ENCODE results near the gene EPB41L2. TPM values are rescaled to one million over a fixed set of nuclear protein-coding genes. Genes with fewer than 3 reads are reported as not detected.
"Not testable (repeated sequence)": the region's sequence is repeated elsewhere in the genome, so short reads cannot be mapped to it uniquely, and the experiment has no call there.

The EPB41L2 gene
- 100 to 1,000 TPM; 132 to 169 (median 152) TPM for polyA plus RNA-seq (ENCODE audit: insufficient read length in 4 of 4)

DNA sequence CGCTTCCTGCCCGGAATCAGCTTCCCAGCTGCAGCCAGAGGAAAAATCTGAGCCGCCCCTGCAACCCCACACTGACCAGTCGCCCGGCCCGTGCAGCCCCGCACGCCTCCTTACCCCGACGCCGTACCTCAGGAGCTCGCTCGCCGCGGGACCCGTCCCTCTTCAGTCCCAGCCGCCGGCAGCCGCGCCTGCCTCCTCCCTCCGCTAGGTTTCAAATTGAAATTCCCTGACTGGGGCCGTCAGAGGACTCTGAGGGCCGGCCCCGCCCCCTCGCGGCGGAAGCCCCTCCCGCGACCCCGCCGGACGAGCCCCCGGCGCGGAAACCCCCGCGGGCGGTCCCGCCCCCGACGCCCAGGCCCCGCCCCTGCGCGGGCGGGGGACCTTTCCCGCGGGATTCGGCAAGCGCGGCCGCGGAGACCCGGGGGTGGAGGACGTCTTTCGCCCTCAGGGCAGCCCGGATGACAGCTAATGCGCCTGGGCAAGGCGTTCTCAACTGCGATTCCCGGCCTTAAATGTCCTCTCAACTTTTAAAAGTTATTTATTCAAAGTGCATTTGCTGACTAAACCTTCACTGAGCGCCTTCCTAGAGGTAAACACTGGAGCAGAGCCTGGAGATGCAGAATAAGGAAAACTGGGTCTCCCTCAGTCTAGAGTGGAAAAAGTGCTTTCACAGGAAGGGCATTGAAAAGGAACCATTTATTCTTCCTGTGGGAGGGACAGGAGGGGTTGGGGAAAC lies at the start of gene EPB41L2:
EPB41L2 (minus strand) TSS at position 218 of the 736 bp plus-strand sequence. CDS start 106,760 bp downstream, outside the sequence.
- DNase-seq (ENCODE audit: low read depth in 4 of 4, low spot score in 2 of 4): peak; percentile 80 to 89 (median 84)

- DNase-seq (ENCODE audit: low read depth in 4 of 4, low spot score in 2 of 4): no peak
Observed at GRCh38 chr6:131112249-131112648, 49.2 kb upstream of the EPB41L2 start.

- DNase-seq (ENCODE audit: low read depth in 4 of 4, low spot score in 2 of 4): no peak
Observed at GRCh38 chr6:131107151-131107550, 44.1 kb upstream of the EPB41L2 start.

GRCh38 chr6:131103901-131104300 lies 40.9 kb upstream of the EPB41L2 start:
- DNase-seq (ENCODE audit: low read depth in 4 of 4, low spot score in 2 of 4): no peak

DNA sequence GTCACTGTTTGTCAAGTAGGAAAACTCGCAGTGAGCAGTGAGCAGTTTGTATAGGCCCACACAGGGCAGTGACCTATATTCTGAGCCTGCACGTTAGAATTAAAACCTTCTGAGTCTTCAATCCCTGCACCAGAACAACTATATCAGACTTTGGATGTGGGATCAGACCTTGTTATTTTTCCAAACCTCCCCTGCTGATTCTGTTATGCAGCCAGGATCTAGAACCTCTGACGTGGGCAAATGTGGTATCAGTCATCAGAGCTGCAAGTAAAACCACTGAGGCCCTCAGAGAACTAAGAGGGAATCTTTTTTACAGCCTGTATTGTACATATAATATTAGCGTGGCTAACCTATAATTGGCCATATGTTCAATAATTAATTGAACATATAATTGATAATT lies 40.3 kb upstream of the EPB41L2 start:
- no peak for DNase-seq (ENCODE audit: low read depth in 4 of 4, low spot score in 2 of 4)

GRCh38 chr6:131101911-131102680 lies 39.1 kb upstream of the EPB41L2 start:
- DNase-seq (ENCODE audit: low read depth in 4 of 4, low spot score in 2 of 4): no peak

GRCh38 chr6:131096786-131097185 lies 33.7 kb upstream of the EPB41L2 start:
- no peak for DNase-seq (ENCODE audit: low read depth in 4 of 4, low spot score in 2 of 4)

GRCh38 chr6:131093334-131093733 lies 30.3 kb upstream of the EPB41L2 start:
- no peak for DNase-seq (ENCODE audit: low read depth in 4 of 4, low spot score in 2 of 4)

- not testable (repeated sequence) for DNase-seq (ENCODE audit: low read depth in 4 of 4, low spot score in 2 of 4)
Observed at GRCh38 chr6:131091944-131092343, 28.9 kb upstream of the EPB41L2 start.

DNA sequence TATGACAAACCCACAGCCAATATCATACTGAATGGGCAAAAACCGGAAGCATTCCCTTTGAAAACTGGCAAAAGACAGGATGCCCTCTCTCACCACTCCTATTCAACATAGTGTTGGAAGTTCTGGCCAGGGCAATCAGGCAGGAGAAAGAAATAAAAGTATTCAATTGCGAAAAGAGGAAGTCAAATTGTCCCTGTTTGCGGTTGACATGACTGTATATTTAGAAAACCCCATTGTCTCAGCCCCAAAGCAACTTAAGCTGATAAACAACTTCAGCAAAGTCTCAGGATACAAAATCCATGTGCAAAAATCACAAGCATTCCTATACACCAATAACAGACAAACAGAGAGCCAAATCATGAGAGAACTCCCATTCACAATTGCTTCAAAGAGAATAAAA lies 27.3 kb upstream of the EPB41L2 start:
- DNase-seq (ENCODE audit: low read depth in 4 of 4, low spot score in 2 of 4): not testable (repeated sequence)

GRCh38 chr6:131084982-131085381 lies 21.9 kb upstream of the EPB41L2 start:
- no peak for DNase-seq (ENCODE audit: low read depth in 4 of 4, low spot score in 2 of 4)

- no peak for DNase-seq (ENCODE audit: low read depth in 4 of 4, low spot score in 2 of 4)
Observed at GRCh38 chr6:131083687-131084086, 20.6 kb upstream of the EPB41L2 start.

- DNase-seq (ENCODE audit: low read depth in 4 of 4, low spot score in 2 of 4): no peak
Observed at GRCh38 chr6:131082335-131082734, 19.3 kb upstream of the EPB41L2 start.

DNA sequence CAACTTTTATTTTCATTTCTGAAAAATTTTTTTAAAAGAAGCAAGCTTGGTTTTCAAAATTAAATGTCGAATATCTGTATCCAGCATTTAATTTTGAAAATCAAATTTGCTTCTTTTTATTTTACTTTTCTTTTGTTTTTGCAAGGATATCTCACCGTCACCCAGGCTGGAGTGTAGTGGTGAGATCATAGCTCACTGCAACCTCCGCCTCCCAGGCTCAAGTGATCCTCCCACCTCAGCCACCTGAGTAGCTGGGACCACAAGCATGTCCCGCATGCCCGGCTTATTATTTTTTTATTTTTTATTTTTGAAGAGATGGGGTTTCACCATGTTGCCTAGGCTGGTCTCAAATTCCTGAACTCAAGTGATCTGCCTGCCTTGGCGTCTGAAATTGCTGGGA lies 17.0 kb upstream of the EPB41L2 start:
- DNase-seq (ENCODE audit: low read depth in 4 of 4, low spot score in 2 of 4): no peak

DNA sequence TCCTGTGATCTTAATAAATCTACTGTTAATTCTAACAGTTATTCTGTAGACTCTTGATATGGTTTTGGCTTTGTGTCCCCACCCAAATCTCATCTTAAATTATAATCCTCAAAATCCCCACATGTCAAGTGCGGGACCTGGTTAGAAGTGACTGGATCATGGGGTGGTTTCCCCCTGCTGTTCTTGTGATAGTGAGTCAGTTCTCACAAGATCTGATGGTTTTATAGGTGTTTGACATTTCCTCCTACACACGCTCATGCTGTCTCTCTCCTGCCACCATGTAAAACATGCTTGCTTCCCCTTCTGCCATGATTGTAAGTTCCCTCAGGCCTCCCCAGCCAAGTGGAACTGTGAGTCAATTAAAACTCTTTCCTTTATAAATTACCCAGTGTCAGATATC lies 10.5 kb upstream of the EPB41L2 start:
- DNase-seq (ENCODE audit: low read depth in 4 of 4, low spot score in 2 of 4): no peak

DNA sequence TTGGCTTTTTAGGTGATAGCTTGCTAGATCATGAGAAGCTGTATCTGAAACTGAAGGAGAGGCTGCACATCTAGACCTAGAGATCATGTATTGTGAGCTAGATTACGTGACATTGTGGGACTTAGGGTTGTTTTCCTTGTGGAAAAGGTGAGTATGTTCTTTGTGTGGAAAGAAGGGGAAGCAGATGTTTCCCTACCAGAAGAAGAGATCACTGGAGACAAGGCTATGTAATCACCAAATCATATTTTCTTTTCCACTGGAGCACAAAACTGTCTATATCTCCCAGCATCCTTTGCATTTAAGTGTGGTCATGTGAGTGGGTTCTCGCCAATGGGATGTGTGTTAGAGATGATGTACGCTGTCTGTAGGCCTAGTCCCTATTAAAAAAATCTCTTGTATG lies 7.0 kb upstream of the EPB41L2 start:
- no peak for DNase-seq (ENCODE audit: low read depth in 4 of 4, low spot score in 2 of 4)

DNA sequence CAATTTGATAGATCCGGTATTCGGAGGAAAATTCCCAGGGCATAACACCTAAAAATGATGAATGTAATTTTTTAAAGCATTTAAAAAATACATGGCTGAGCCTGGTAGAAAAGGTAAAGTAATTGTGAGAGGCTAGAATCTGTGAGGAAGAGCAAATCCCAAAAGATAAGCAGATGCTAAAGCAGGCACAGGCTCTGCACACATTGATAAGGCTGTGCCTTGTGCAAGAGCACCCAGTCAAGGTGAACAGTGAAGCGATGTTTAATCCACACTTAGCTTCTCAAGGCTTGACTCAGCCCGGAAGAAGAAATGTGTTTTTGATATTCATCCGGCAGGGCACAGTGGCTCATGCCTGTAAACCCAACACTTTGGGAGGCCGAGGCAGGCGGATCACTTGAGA lies 5.1 kb upstream of the EPB41L2 start:
- DNase-seq (ENCODE audit: low read depth in 4 of 4, low spot score in 2 of 4): no peak

- DNase-seq (ENCODE audit: low read depth in 4 of 4, low spot score in 2 of 4): no peak
Observed at GRCh38 chr6:131067521-131067920, 4.5 kb upstream of the EPB41L2 start.

GRCh38 chr6:131065824-131066171 lies 2.8 kb upstream of the EPB41L2 start:
- DNase-seq (ENCODE audit: low read depth in 4 of 4, low spot score in 2 of 4): no peak

- no peak for DNase-seq (ENCODE audit: low read depth in 4 of 4, low spot score in 2 of 4)
Observed at GRCh38 chr6:131065112-131065823, 2.2 kb upstream of the EPB41L2 start.

DNA sequence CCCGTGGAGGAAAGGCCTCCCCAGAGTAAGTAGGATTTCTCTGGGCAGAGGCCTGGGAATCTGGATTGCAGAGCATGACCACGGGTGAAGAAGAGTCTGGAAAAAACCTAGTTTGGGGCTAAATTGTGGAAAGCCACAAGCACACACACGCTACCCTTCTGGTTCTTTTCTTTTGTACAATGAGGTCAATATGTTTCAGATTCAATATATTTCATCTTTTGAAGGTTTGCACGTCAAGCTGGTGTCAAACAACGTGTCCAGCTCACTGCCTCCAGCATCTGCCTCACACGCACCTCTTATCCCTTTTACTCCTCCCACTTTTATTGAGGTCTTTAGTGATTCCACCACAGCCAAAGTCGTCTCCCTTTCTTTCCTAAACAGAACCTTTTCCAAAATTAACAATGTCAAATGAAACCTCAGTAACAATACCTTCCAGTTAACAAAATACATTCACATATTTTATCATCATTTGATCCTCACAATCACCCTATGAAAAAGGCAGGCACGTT lies 773 bp upstream of the EPB41L2 start:
- DNase-seq (ENCODE audit: low read depth in 4 of 4, low spot score in 2 of 4): no peak
